Natural killer cell (primary cell): ENCODE measurements around the gene PLPP3. TPM values are rescaled to one million over a fixed set of nuclear protein-coding genes. Genes with fewer than 3 reads are reported as not detected.

Experiments
- ATAC-seq, 3 donors: fragments of 150-1000 bp in 2 of 3; fragments of 200-7000 bp in 1 of 3; cut with Tn5 transposase; 1 replicate in 1 of 3; 2 replicates in 2 of 3; pipeline ENCODE4 v1.10.0; 2021; ENCODE audit warnings: mild to moderate bottlenecking in 2 of 3, moderate library complexity in 2 of 3
- DNase-seq, 2 donors: peaks; one replicate each; pipeline versions ENCODE4 v3.0.0 to v3.0.0-alpha.2; 2013 to 2021; ENCODE audit warnings: mixed read lengths in 1 of 2
- H3K27ac ChIP-seq: one replicate; pipeline ENCODE4 v1.5.1; 2013; ENCODE audit warnings: mild to moderate bottlenecking, low read length
- H3K27me3 ChIP-seq: one replicate; pipeline ENCODE4 v1.6.1; 2013; ENCODE audit warnings: low read length; ENCODE audit not compliant: control insufficient read depth, insufficient read depth
- H3K36me3 ChIP-seq: one replicate; pipeline ENCODE4 v1.6.1; 2013; ENCODE audit warnings: low read length; ENCODE audit not compliant: control insufficient read depth, insufficient read depth
- H3K4me1 ChIP-seq: one replicate; pipeline ENCODE4 v1.6.1; 2013; ENCODE audit warnings: low read length; ENCODE audit not compliant: control insufficient read depth, insufficient read depth
- H3K4me3 ChIP-seq: one replicate; pipeline ENCODE4 v1.5.1; 2013; ENCODE audit warnings: low read length
- H3K9me3 ChIP-seq: one replicate; pipeline ENCODE4 v1.6.1; 2013; ENCODE audit warnings: low read length; ENCODE audit not compliant: control insufficient read depth, insufficient read depth
- H3K27ac Mint-ChIP-seq, 2 donors: one replicate each; pipeline ENCODE4 v1.8.0; 2022; ENCODE audit warnings: mild to moderate bottlenecking in 2 of 2, mixed read lengths in 2 of 2, moderate library complexity in 1 of 2
- H3K27me3 Mint-ChIP-seq, 2 donors: one replicate each; pipeline ENCODE4 v1.8.0; 2022; ENCODE audit warnings: low read depth in 2 of 2, mixed read lengths in 2 of 2
- H3K36me3 Mint-ChIP-seq: one replicate; pipeline ENCODE4 v1.8.0; 2022; ENCODE audit warnings: mixed read lengths
- H3K4me1 Mint-ChIP-seq, 2 donors: one replicate each; pipeline ENCODE4 v1.8.0; 2022; ENCODE audit warnings: mixed read lengths in 2 of 2
- H3K4me3 Mint-ChIP-seq: one replicate; pipeline ENCODE4 v1.8.0; 2022; ENCODE audit warnings: mild to moderate bottlenecking, moderate library complexity, mixed read lengths
- H3K9me3 Mint-ChIP-seq, 2 donors: one replicate each; pipeline ENCODE4 v1.8.0; 2022; ENCODE audit warnings: mixed read lengths in 2 of 2
- WGBS: methylation state at CpG from one replicate; pipeline ENCODE4 v1.1.7; 2013; ENCODE audit warnings: missing lambda C conversion rate; ENCODE audit not compliant: insufficient coverage; 5-methylcytosine and 5-hydroxymethylcytosine counted together
- intact Hi-C: fragments of 100-400 bp; cut with micrococcal nuclease; formaldehyde crosslinking; loops from one replicate; pipeline ENCODE4 v1.14.2; 2022
- total RNA-seq, 4 donors: library from RNA; stranded (reverse); fragments of 120-200 nt in 1 of 4; gene quantifications; one replicate each; pipeline versions ENCODE4 v1.2.3 to v1.2.4, GENCODE V29; 2013 to 2022
- TF ChIP-seq, protein P1 (sequence below): fragments of 200-600 bp; IDR thresholded peaks from one replicate; pipeline ENCODE4 v1.8.0; 2022; ENCODE audit warnings: antibody characterized with exemption

The PLPP3 gene
- total RNA-seq, 3 donors from 2014 or later (not counting 1 experiment from before 2014, with no cell fraction given): 0.11 to 0.50 TPM; not detected in 1

DNA sequence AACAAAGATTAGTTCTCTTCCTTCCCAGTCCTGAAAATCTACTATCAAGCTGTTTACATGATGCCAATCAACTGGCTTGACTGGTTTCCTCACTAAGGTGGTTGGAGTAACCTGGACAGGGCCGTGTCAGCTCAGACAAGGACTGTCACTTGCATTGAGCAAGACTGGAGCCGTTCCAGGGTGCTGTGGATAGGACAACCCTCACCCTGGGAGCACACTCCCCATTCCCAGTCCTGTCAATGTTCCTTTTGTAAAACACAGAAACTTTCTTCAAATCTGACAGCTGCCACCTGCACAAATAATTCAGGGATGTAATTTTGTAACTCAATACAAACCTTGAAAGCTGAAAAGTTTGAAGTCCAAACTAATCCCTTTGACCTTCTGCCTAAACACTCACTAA, 31.4 kb downstream of the PLPP3 start:
- Mint-ChIP-seq H3K36me3 (no peaks in the 10 kb centered on the region), H3K27ac (no peak overlapping the region), H3K4me1 (no peaks in the 10 kb centered on the region), H3K27me3 (peaks cover 2 to 6% of the 10 kb centered on the region in 2 donors), H3K4me3 (no peak overlapping the region), H3K9me3 (no peaks in the 10 kb centered on the region)
- Histone ChIP-seq H3K4me3 (no peak overlapping the region), H3K27ac (no peak overlapping the region), H3K9me3 (no peaks in the 10 kb centered on the region), H3K4me1 (no peaks in the 10 kb centered on the region), H3K27me3 (no peaks in the 10 kb centered on the region), H3K36me3 (no peaks in the 10 kb centered on the region)
- TF ChIP-seq, protein P1, sequence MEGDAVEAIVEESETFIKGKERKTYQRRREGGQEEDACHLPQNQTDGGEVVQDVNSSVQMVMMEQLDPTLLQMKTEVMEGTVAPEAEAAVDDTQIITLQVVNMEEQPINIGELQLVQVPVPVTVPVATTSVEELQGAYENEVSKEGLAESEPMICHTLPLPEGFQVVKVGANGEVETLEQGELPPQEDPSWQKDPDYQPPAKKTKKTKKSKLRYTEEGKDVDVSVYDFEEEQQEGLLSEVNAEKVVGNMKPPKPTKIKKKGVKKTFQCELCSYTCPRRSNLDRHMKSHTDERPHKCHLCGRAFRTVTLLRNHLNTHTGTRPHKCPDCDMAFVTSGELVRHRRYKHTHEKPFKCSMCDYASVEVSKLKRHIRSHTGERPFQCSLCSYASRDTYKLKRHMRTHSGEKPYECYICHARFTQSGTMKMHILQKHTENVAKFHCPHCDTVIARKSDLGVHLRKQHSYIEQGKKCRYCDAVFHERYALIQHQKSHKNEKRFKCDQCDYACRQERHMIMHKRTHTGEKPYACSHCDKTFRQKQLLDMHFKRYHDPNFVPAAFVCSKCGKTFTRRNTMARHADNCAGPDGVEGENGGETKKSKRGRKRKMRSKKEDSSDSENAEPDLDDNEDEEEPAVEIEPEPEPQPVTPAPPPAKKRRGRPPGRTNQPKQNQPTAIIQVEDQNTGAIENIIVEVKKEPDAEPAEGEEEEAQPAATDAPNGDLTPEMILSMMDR: no peak
- no peak for DNase-seq
- ATAC-seq: no peak
- intact Hi-C loops: no loop called here
- 82% methylated on average over 2 of the region's 2 CpGs for WGBS

DNA sequence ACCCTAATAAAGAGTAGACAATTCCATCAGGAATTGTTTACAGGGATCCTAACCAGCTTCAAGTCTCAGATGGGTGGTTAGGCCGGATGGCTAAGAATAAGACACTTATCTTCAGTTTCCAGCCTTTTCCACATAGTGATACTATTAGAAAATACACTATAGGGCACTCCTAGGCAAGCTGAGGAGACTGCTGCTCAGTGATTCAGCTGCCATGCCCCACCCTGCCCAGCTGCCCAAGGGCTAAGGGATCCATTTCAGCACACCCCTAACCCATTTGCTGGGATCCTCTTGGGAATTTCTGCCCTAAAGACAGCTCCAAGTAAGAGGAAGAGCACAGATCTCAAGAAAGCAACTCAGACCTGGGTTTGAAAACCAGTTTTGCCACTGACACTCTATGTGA, 31.9 kb downstream of the PLPP3 start:
- ATAC-seq: no peak
- Mint-ChIP-seq H3K9me3 (no peaks in the 10 kb centered on the region), H3K27me3 (peaks cover 0 to 6% of the 10 kb centered on the region in 2 donors), H3K27ac (no peak overlapping the region), H3K36me3 (no peaks in the 10 kb centered on the region), H3K4me1 (no peaks in the 10 kb centered on the region), H3K4me3 (no peak overlapping the region)
- TF ChIP-seq, protein P1: no peak
- Histone ChIP-seq H3K4me1 (no peaks in the 10 kb centered on the region), H3K27me3 (no peaks in the 10 kb centered on the region), H3K4me3 (no peak overlapping the region), H3K36me3 (no peaks in the 10 kb centered on the region), H3K9me3 (no peaks in the 10 kb centered on the region), H3K27ac (no peak overlapping the region)
- intact Hi-C loops: no loop called here
- 100% methylated on average over 1 of the region's 1 CpG for WGBS
- no peak for DNase-seq

DNA sequence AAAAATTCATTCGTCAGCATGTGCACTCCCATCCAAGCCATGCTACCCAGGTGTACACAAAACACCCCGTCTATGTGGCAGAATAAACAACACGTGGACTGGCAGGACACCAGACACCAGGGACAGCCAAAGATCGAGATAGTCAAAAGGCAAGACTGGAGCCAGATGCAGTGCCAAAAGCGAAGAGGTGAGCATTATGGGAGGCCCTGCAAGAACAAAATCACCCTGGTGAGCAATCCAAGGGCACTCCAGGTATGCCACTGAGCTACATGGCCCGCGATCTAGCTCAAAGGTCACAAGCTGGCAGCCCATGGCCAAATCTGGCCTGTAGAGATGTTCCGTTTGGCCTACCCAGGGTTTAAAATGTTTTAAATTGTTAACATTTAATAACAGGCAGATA, 33.7 kb downstream of the PLPP3 start:
- no peak for ATAC-seq
- H3K27ac ChIP-seq: no peak overlapping the region
- no peaks in the 10 kb centered on the region for H3K4me1 Mint-ChIP-seq
- DNase-seq: no peak
- TF ChIP-seq, protein P1: no peak
- no peaks in the 10 kb centered on the region for H3K9me3 ChIP-seq
- no peak overlapping the region for H3K4me3 Mint-ChIP-seq
- intact Hi-C loops: no loop called here
- H3K36me3 ChIP-seq: no peaks in the 10 kb centered on the region
- H3K9me3 Mint-ChIP-seq: no peaks in the 10 kb centered on the region
- no peak overlapping the region for H3K4me3 ChIP-seq
- WGBS: 82% methylated on average over 7 of the region's 8 CpGs
- H3K27me3 ChIP-seq: no peaks in the 10 kb centered on the region
- no peaks in the 10 kb centered on the region for H3K36me3 Mint-ChIP-seq
- no peaks in the 10 kb centered on the region for H3K4me1 ChIP-seq
- peaks cover 0 to 12% of the 10 kb centered on the region in 2 donors for H3K27me3 Mint-ChIP-seq
- H3K27ac Mint-ChIP-seq: no peak overlapping the region
